ENCODE measurements around the gene NCR1. TPM values are rescaled to one million over a fixed set of nuclear protein-coding genes. Genes with fewer than 3 reads are reported as not detected.

The NCR1 gene
- total and polyA plus RNA-seq, 10 of the 15 experiments (the other 5 are each of a cell fraction or from before 2014, with no cell fraction given): 0.06 to 6.9 (median 0.13) TPM; not detected in 7

GRCh38 chr19:54921082-54921481, 15.1 kb downstream of the NCR1 start:
- H3K36me3 ChIP-seq (ENCODE audit: control insufficient read depth in 2 of 2, insufficient read depth in 2 of 2, low read length in 1 of 2): no peaks in the 10 kb centered on the region
- CTCF ChIA-PET: interaction anchor here (0.7 to 1.5 kb wide), 3 partner anchors 40 to 442 kb away, joined by 3 to 6 read pairs (median 4); no protein-coding TSS in a partner anchor
- in situ Hi-C loops (cut with MboI): loop anchor here (10.0 kb wide), 1 partner anchor 446 kb away; the partner anchor contains the start of gene CDC42EP5
- peaks cover 10% of the 10 kb centered on the region for H3K4me1 ChIP-seq (ENCODE audit: control insufficient read depth, insufficient read depth, low read length)
- DNase-seq (ENCODE audit: low read depth, low spot score): no peak
- RAD21 ChIA-PET (ENCODE audit: unreplicated experiment): interaction anchor here (0.7 kb wide), 1 partner anchor 166 kb away, joined by 3 read pairs; no protein-coding TSS in a partner anchor
- H2AFZ ChIP-seq (ENCODE audit: control insufficient read depth, low read depth, low read length): no peak overlapping the region
- ATAC-seq: no peak
- H3K9ac ChIP-seq (ENCODE audit: control insufficient read depth, insufficient read depth, low read length): no peak overlapping the region
- 45% methylated on average over 7 of the region's 7 CpGs for WGBS (ENCODE audit: insufficient coverage, insufficient replicate concordance, low lambda C conversion rate, missing lambda C conversion rate)
- no peaks in the 10 kb centered on the region for H3K27me3 ChIP-seq (replicated peaks in 1 of 2; ENCODE audit: control insufficient read depth in 2 of 2, insufficient read depth in 2 of 2, low read length in 1 of 2)
- H3K27ac ChIP-seq (ENCODE audit: control insufficient read depth, insufficient read depth): no peak overlapping the region
- no peak overlapping the region for H3K4me2 ChIP-seq (ENCODE audit: control insufficient read depth, insufficient read depth)
- TF ChIP-seq ZZZ3 (IDR thresholded peaks at IDR 0.05; ENCODE audit: control insufficient read depth, insufficient read length, low read depth): no peak
- TF ChIP-seq SREBF2 (IDR thresholded peaks at IDR 0.05; ENCODE audit: low read length): no peak
- no peak for TF ChIP-seq CHD1 (IDR thresholded peaks at IDR 0.05; ENCODE audit: low read depth, low read length)
- no peak for TF ChIP-seq BCL11A (IDR thresholded peaks at IDR 0.05; ENCODE audit: low read depth, low read length)
- TF ChIP-seq SIX5 (IDR thresholded peaks at IDR 0.05; ENCODE audit: low read depth, low read length, severe bottlenecking): no peak
- no peak for TF ChIP-seq ZNF207 (IDR thresholded peaks at IDR 0.05; ENCODE audit: borderline replicate concordance)
- H4K20me1 ChIP-seq (ENCODE audit: control insufficient read depth, insufficient read depth): no peaks in the 10 kb centered on the region
- H3K79me2 ChIP-seq (ENCODE audit: control insufficient read depth, insufficient read depth, low read length): no peaks in the 10 kb centered on the region
- BruUV-seq (replicated peaks): no TSS peak
- H3K9me3 ChIP-seq (replicated peaks; ENCODE audit: control insufficient read depth, insufficient read depth, low read length): no peaks in the 10 kb centered on the region
- FAIRE-seq: no peak
- POLR2A ChIA-PET: no interaction called here
- intact Hi-C loops (cut with micrococcal nuclease; ENCODE audit: unreplicated experiment): no loop called here
- SMC1A ChIA-PET (ENCODE audit: uncharacterized antibody, unreplicated experiment): no interaction called here
- no peak overlapping the region for H3K4me3 ChIP-seq

GRCh38 chr19:54923276-54923675, 17.3 kb downstream of the NCR1 start:
- H3K4me3 ChIP-seq: no peak overlapping the region
- H3K9me3 ChIP-seq (replicated peaks; ENCODE audit: control insufficient read depth, insufficient read depth, low read length): no peaks in the 10 kb centered on the region; the same call in 2 of the 3 replicates
- H3K9ac ChIP-seq (ENCODE audit: control insufficient read depth, insufficient read depth, low read length): no peak overlapping the region
- H3K36me3 ChIP-seq (ENCODE audit: control insufficient read depth in 2 of 2, insufficient read depth in 2 of 2, low read length in 1 of 2): no peaks in the 10 kb centered on the region
- no peak overlapping the region for H2AFZ ChIP-seq (ENCODE audit: control insufficient read depth, low read depth, low read length)
- no peaks in the 10 kb centered on the region for H3K4me1 ChIP-seq (ENCODE audit: control insufficient read depth, insufficient read depth, low read length)
- no peak for DNase-seq (ENCODE audit: low read depth, low spot score)
- H3K79me2 ChIP-seq (ENCODE audit: control insufficient read depth, insufficient read depth, low read length): no peaks in the 10 kb centered on the region
- no peak for ATAC-seq
- CTCF ChIA-PET: no interaction called here
- FAIRE-seq: no peak
- BruUV-seq (replicated peaks): no TSS peak
- no peak overlapping the region for H3K4me2 ChIP-seq (ENCODE audit: control insufficient read depth, insufficient read depth)
- intact Hi-C loops (cut with micrococcal nuclease; ENCODE audit: unreplicated experiment) (no loop called here), in situ Hi-C loops (cut with MboI) (loop anchor here (10.0 kb wide), 1 partner anchor 448 kb away; the partner anchor contains the start of gene CDC42EP5)
- H3K27ac ChIP-seq (ENCODE audit: control insufficient read depth, insufficient read depth): no peak overlapping the region
- RAD21 ChIA-PET (ENCODE audit: unreplicated experiment): no interaction called here
- H4K20me1 ChIP-seq (ENCODE audit: control insufficient read depth, insufficient read depth): no peaks in the 10 kb centered on the region
- 43% methylated on average over 9 of the region's 9 CpGs for WGBS (ENCODE audit: insufficient coverage, insufficient replicate concordance, low lambda C conversion rate, missing lambda C conversion rate)
- POLR2A ChIA-PET: no interaction called here
- TF ChIP-seq ESRRA (IDR thresholded peaks at IDR 0.05; ENCODE audit: low read length) (no peak), CREM (IDR thresholded peaks at IDR 0.05; ENCODE audit: low read depth) (no peak), STAT1 (conservative IDR thresholded peaks at IDR 0.05) (no peak), ATF3 (IDR thresholded peaks at IDR 0.05; ENCODE audit: borderline replicate concordance, extremely low read depth, low read depth, low read length) (no peak), NFYB (IDR thresholded peaks at IDR 0.05; ENCODE audit: insufficient read depth, low read depth, low read length) (no peak), CBFB (IDR thresholded peaks at IDR 0.05; ENCODE audit: low read depth) (no peak), PAX5 (IDR thresholded peaks at IDR 0.05; ENCODE audit: borderline replicate concordance, low read depth, low read length) (no peak), NBN (IDR thresholded peaks at IDR 0.05) (no peak), SMC3 (IDR thresholded peaks at IDR 0.05; ENCODE audit: borderline replicate concordance, low read length) (no peak), SMAD5 (IDR thresholded peaks at IDR 0.05; ENCODE audit: low read depth) (no peak), RBBP5 (conservative IDR thresholded peaks at IDR 0.05) (no peak)
- H3K27me3 ChIP-seq (replicated peaks in 1 of 2; ENCODE audit: control insufficient read depth in 2 of 2, insufficient read depth in 2 of 2, low read length in 1 of 2): no peaks in the 10 kb centered on the region
- SMC1A ChIA-PET (ENCODE audit: uncharacterized antibody, unreplicated experiment): no interaction called here
